Trophoblast cell (in vitro differentiated cells and primary cell): ENCODE results near the gene USP53.
A peak's percentile ranks its signal among the peaks of the same experiment; 100 is the strongest.

Experiments used
- DNase-seq, 2 donors: peaks; one replicate each; pipeline ENCODE4 v3.0.0-alpha.2; 2016
- H2AFZ ChIP-seq: 2 replicates; pipeline ENCODE4 v1.6.1; 2013; ENCODE audit warnings: low read length, moderate library complexity, mild to moderate bottlenecking; ENCODE audit not compliant: insufficient read depth, poor library complexity
- H2AK5ac ChIP-seq: 2 replicates; pipeline ENCODE4 v1.6.1; 2013; ENCODE audit warnings: mild to moderate bottlenecking, low read length
- H2BK120ac ChIP-seq: 2 replicates; pipeline ENCODE4 v1.6.1; 2013; ENCODE audit warnings: low read length, mild to moderate bottlenecking, moderate library complexity; ENCODE audit not compliant: insufficient read depth, poor library complexity
- H2BK12ac ChIP-seq: 2 replicates; pipeline ENCODE4 v1.6.1; 2013; ENCODE audit warnings: mild to moderate bottlenecking, low read length, moderate library complexity
- H2BK5ac ChIP-seq: 2 replicates; pipeline ENCODE4 v1.6.1; 2013; ENCODE audit warnings: low read length, low read depth, moderate library complexity, mild to moderate bottlenecking; ENCODE audit not compliant: poor library complexity
- H3K14ac ChIP-seq: 2 replicates; pipeline ENCODE4 v1.6.1; 2013; ENCODE audit warnings: mild to moderate bottlenecking, low read length
- H3K18ac ChIP-seq: 2 replicates; pipeline ENCODE4 v1.6.1; 2013; ENCODE audit warnings: mild to moderate bottlenecking, low read length
- H3K23ac ChIP-seq: 2 replicates; pipeline ENCODE4 v1.6.1; 2013; ENCODE audit warnings: low read length
- H3K27ac ChIP-seq: 2 replicates; pipeline ENCODE4 v1.5.1; 2013; ENCODE audit warnings: low read depth, mild to moderate bottlenecking, inconsistent platforms, low read length, moderate library complexity
- H3K27me3 ChIP-seq: 2 replicates; pipeline ENCODE4 v1.6.1; 2013; ENCODE audit warnings: inconsistent platforms, mild to moderate bottlenecking, low read length, moderate library complexity; ENCODE audit not compliant: insufficient read depth
- H3K36me3 ChIP-seq, 2 experiments: 1 replicate in 1 of 2; 2 replicates in 1 of 2; pipeline ENCODE4 v1.6.1; 2013; ENCODE audit warnings: low read length in 2 of 2, mild to moderate bottlenecking in 2 of 2, moderate library complexity in 1 of 2; ENCODE audit not compliant: insufficient read depth in 2 of 2, control insufficient read depth in 1 of 2
- H3K4ac ChIP-seq: 2 replicates; pipeline ENCODE4 v1.6.1; 2013; ENCODE audit warnings: low read depth, mild to moderate bottlenecking, low read length, moderate library complexity
- H3K4me1 ChIP-seq, 2 experiments: 1 replicate in 1 of 2; 2 replicates in 1 of 2; pipeline ENCODE4 v1.6.1; 2013; ENCODE audit warnings: low read length in 2 of 2, mild to moderate bottlenecking in 2 of 2, moderate library complexity in 1 of 2; ENCODE audit not compliant: insufficient read depth in 2 of 2, control insufficient read depth in 1 of 2
- H3K4me2 ChIP-seq: 2 replicates; pipeline ENCODE4 v1.6.1; 2013; ENCODE audit warnings: inconsistent platforms, mild to moderate bottlenecking, low read length, moderate library complexity
- H3K4me3 ChIP-seq: 2 replicates; pipeline ENCODE4 v1.5.1; 2013; ENCODE audit warnings: mild to moderate bottlenecking, low read depth, low read length, inconsistent platforms
- H3K79me1 ChIP-seq: one replicate; pipeline ENCODE4 v1.6.1; 2013; ENCODE audit warnings: low read length
- H3K79me2 ChIP-seq: 2 replicates; pipeline ENCODE4 v1.6.1; 2013; ENCODE audit warnings: low read length, mild to moderate bottlenecking; ENCODE audit not compliant: control insufficient read depth, insufficient read depth, poor library complexity
- H3K9ac ChIP-seq: 2 replicates; pipeline ENCODE4 v1.6.1; 2013; ENCODE audit warnings: mild to moderate bottlenecking, low read length
- H3K9me3 ChIP-seq: 2 replicates; pipeline ENCODE4 v1.6.1; 2013; ENCODE audit warnings: low read depth, mild to moderate bottlenecking, control low read depth, inconsistent platforms, low read length; ENCODE audit not compliant: insufficient read depth
- H4K12ac ChIP-seq: 2 replicates; pipeline ENCODE4 v1.6.1; 2013; ENCODE audit warnings: low read depth, mild to moderate bottlenecking, low read length, moderate library complexity
- H4K8ac ChIP-seq: 2 replicates; pipeline ENCODE4 v1.6.1; 2013; ENCODE audit warnings: low read depth, mild to moderate bottlenecking, low read length, moderate library complexity
- H4K91ac ChIP-seq: one replicate; pipeline ENCODE4 v1.6.1; 2013; ENCODE audit warnings: low read depth, mild to moderate bottlenecking, low read length, moderate library complexity
- WGBS: extraction: QIAGEN DNeasy Blood & Tissue Kit; methylation state at CpG from one replicate; pipeline ENCODE4 v1.1.7; 2013; ENCODE audit warnings: missing lambda C conversion rate; ENCODE audit not compliant: insufficient read length, insufficient coverage; ENCODE audit errors: extremely low coverage; 5-methylcytosine and 5-hydroxymethylcytosine counted together

USP53 gene

DNA sequence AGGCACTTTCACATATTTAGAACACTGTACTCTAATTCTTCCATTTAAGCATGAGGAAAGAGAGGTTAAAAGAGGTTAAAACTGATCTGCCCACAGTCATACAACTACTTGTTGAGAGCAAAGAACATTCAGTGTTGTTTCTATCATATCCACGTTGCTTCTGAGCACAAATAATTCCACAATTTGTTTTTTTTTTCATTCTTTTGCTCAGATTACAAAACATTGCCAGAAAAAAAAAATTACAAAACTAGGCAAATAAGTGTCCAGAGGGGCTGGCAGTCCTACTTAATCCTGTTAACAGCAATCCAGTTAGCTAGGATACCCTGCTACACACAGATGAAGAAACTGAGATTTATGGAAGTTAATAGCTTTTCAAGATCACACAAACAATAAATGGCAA is 6.3 kb upstream of the USP53 start:
- Histone ChIP-seq H3K4me1 (no peaks in the 10 kb centered on the region), H3K4me3 (no peak overlapping the region), H3K27me3 (no peaks in the 10 kb centered on the region), H4K8ac (no peak overlapping the region), H3K9ac (no peak overlapping the region), H3K4me2 (no peak overlapping the region), H3K9me3 (no peaks in the 10 kb centered on the region), H2BK120ac (no peak overlapping the region), H3K23ac (no peak overlapping the region), H2AFZ (no peak overlapping the region), H3K36me3 (no peaks in the 10 kb centered on the region), H3K4ac (no peak overlapping the region), H4K12ac (no peak overlapping the region), H3K14ac (no peak overlapping the region), H2BK12ac (no peak overlapping the region), H3K79me1 (no peaks in the 10 kb centered on the region), H3K79me2 (no peaks in the 10 kb centered on the region), H2BK5ac (no peak overlapping the region), H3K18ac (no peak overlapping the region), H2AK5ac (no peak overlapping the region), H3K27ac (no peak overlapping the region), H4K91ac (no peak overlapping the region)
- no CpG with 5 or more reads among the region's 1 CpG for WGBS
- no peak for DNase-seq

DNA sequence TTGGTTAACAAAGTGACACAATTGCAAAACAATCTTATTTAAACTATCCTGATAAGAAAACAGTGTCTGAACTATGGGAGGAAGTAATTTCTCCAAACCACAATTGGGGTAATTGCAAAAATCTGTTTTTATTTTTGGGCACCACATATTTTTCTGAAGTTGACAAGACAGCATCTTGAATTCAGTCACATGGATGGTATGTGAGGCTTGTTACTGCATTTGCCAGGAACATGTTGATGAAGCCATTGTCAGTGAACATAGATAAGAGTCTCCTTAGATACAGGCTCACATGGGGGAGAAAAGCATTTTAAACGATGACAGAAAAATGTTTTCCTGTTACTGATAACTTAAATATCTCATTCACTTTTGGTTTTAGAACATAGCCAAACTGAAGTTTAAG is 5.5 kb upstream of the USP53 start:
- WGBS = no CpG with 5 or more reads among the region's 1 CpG
- H3K36me3 ChIP-seq = no peaks in the 10 kb centered on the region
- H2BK120ac ChIP-seq = no peak overlapping the region
- H3K23ac ChIP-seq = no peak overlapping the region
- H3K4me1 ChIP-seq = no peaks in the 10 kb centered on the region
- no peak overlapping the region for H2AK5ac ChIP-seq
- no peak overlapping the region for H3K4me3 ChIP-seq
- peaks cover 3% of the 10 kb centered on the region for H3K79me1 ChIP-seq
- no peak overlapping the region for H3K18ac ChIP-seq
- peak in 1 of 2 donors; percentile 78 for DNase-seq
- H3K4me2 ChIP-seq = no peak overlapping the region
- H4K12ac ChIP-seq = no peak overlapping the region
- H3K4ac ChIP-seq = no peak overlapping the region
- no peak overlapping the region for H3K27ac ChIP-seq
- no peak overlapping the region for H4K8ac ChIP-seq
- H3K9ac ChIP-seq = no peak overlapping the region
- no peak overlapping the region for H3K14ac ChIP-seq
- H3K27me3 ChIP-seq = no peaks in the 10 kb centered on the region
- H2AFZ ChIP-seq = no peak overlapping the region
- peaks cover under 1% of the 10 kb centered on the region for H3K79me2 ChIP-seq
- no peak overlapping the region for H2BK12ac ChIP-seq
- H2BK5ac ChIP-seq = no peak overlapping the region
- no peak overlapping the region for H4K91ac ChIP-seq
- no peaks in the 10 kb centered on the region for H3K9me3 ChIP-seq

DNA sequence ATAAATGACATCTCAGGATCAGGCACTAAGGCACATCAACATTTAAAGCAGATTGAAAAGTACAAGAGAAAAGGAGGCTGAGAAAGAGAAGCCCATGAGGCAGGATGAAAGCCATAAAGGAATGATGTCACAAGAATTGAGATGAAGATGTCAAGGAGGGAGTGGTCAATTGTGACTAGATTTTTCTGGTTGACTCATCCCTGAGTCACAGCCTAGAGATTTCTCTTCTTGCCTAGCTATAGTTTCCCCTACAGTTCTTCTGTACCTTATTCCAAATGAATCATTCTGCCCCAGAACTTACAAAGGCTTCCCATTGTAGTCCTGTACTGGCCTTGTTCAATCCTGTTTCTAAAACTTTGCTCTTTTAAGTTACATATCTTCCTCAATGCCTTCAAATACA is 3.4 kb upstream of the USP53 start:
- H2AK5ac ChIP-seq = no peak overlapping the region

DNA sequence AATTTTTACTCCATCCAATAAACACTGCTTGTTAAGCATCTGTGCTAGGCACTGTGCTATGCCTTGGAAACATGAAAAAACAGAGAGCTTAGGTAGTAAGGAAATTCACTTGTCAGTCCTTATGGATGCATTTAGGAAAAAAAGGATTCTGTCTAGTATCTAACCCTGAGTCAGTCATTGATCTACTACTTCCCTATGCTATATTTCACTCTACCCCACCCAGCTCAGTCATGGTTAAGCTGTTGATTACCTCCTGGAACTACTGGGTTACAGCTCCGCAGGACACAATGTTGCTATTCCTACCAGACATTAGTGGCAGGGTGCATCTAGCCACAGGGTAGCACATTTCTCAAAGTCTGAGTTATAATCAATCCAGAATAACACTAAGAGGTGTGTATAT is 2.9 kb upstream of the USP53 start:
- Histone ChIP-seq H4K91ac (no peak overlapping the region), H2AFZ (no peak overlapping the region), H3K4me2 (no peak overlapping the region), H3K79me1 (peaks cover 12% of the 10 kb centered on the region), H3K27ac (no peak overlapping the region), H3K9ac (no peak overlapping the region), H2BK5ac (no peak overlapping the region), H2BK120ac (no peak overlapping the region), H3K4me1 (no peaks in the 10 kb centered on the region), H3K14ac (no peak overlapping the region), H3K18ac (no peak overlapping the region), H3K4me3 (no peak overlapping the region), H4K12ac (no peak overlapping the region), H3K9me3 (peaks cover 2% of the 10 kb centered on the region), H3K27me3 (no peaks in the 10 kb centered on the region), H3K23ac (no peak overlapping the region), H3K36me3 (no peaks in the 10 kb centered on the region), H4K8ac (no peak overlapping the region), H3K79me2 (peaks cover 6% of the 10 kb centered on the region), H2AK5ac (no peak overlapping the region), H2BK12ac (no peak overlapping the region), H3K4ac (no peak overlapping the region)
- no peak for DNase-seq
- WGBS = no CpG with 5 or more reads among the region's 1 CpG

More for the DNA sequence above, 3.4 kb upstream of the USP53 start:
- H4K8ac ChIP-seq = no peak overlapping the region
- H3K14ac ChIP-seq = no peak overlapping the region
- H3K9ac ChIP-seq = no peak overlapping the region
- no peaks in the 10 kb centered on the region for H3K27me3 ChIP-seq
- no peak overlapping the region for H3K4me2 ChIP-seq
- no peak overlapping the region for H3K27ac ChIP-seq
- DNase-seq = peak; percentile 58 to 88
- peaks cover 2% of the 10 kb centered on the region for H3K9me3 ChIP-seq
- no peak overlapping the region for H4K91ac ChIP-seq
- no peak overlapping the region for H2BK120ac ChIP-seq
- H3K23ac ChIP-seq = no peak overlapping the region
- no peaks in the 10 kb centered on the region for H3K36me3 ChIP-seq
- peaks cover 12% of the 10 kb centered on the region for H3K79me1 ChIP-seq
- H3K18ac ChIP-seq = no peak overlapping the region
- no peak overlapping the region for H3K4me3 ChIP-seq
- no peak overlapping the region for H4K12ac ChIP-seq
- no peak overlapping the region for H3K4ac ChIP-seq
- H2BK5ac ChIP-seq = no peak overlapping the region
- no peak overlapping the region for H2BK12ac ChIP-seq
- peaks cover 6% of the 10 kb centered on the region for H3K79me2 ChIP-seq
- H2AFZ ChIP-seq = no peak overlapping the region
- H3K4me1 ChIP-seq = no peaks in the 10 kb centered on the region
